Stomach (tissue), 9 donors: ENCODE measurements around the gene SNX19. TPM values are rescaled to one million over a fixed set of nuclear protein-coding genes. Genes with fewer than 3 reads are reported as not detected.

Experiments
- DNase-seq, 2 donors: peaks; one replicate each; pipeline versions ENCODE4 v3.0.0 to v3.0.0-alpha.2; 2013 to 2019
- H3K27ac ChIP-seq, 5 donors: fragments of 200-600 bp in 4 of 5; sonication (generic) in 4 of 5; one replicate each; pipeline ENCODE4 v1.5.1; 2013 to 2019; ENCODE audit warnings: mild to moderate bottlenecking in 1 of 5, moderate library complexity in 1 of 5
- H3K27me3 ChIP-seq, 3 donors: fragments of 200-600 bp; sonication (generic); one replicate each; pipeline ENCODE4 v1.5.1; 2017 to 2019; ENCODE audit warnings: mixed run types in 1 of 3
- H3K36me3 ChIP-seq, 4 donors: fragments of 200-600 bp; sonication (generic); 1 replicate in 3 of 4; 2 replicates in 1 of 4; pipeline ENCODE4 v1.5.1; 2016 to 2019
- H3K4me1 ChIP-seq, 4 donors: fragments of 200-600 bp; sonication (generic); one replicate each; pipeline ENCODE4 v1.5.1; 2016 to 2019
- H3K4me3 ChIP-seq, 4 donors: fragments of 200-600 bp; sonication (generic) in 3 of 4; one replicate each; pipeline ENCODE4 v1.5.1; 2016 to 2019; ENCODE audit warnings: mild to moderate bottlenecking in 1 of 4
- H3K9me3 ChIP-seq, 4 donors: fragments of 200-600 bp; sonication (generic); one replicate each; pipeline ENCODE4 v1.5.1; 2016 to 2019
- EP300 ChIP-seq: sonication (generic); formaldehyde crosslinking; IDR thresholded peaks from one replicate; pipeline ENCODE4 v1.6.1; 2017; ENCODE audit warnings: antibody characterized with exemption
- POLR2A ChIP-seq, 4 donors: fragments of 450-650 bp; IDR thresholded peaks; one replicate each; pipeline ENCODE4 v1.6.1; 2016; ENCODE audit warnings: antibody characterized with exemption in 4 of 4, control low read depth in 2 of 4, mild to moderate bottlenecking in 1 of 4, moderate library complexity in 1 of 4
- POLR2AphosphoS5 ChIP-seq, 3 donors: sonication (generic); formaldehyde crosslinking; IDR thresholded peaks; one replicate each; pipeline ENCODE4 v1.6.1; 2016; ENCODE audit warnings: antibody characterized with exemption in 3 of 3
- WGBS, 5 donors: extraction: QIAGEN DNeasy Blood & Tissue Kit in 3 of 5; methylation state at CpG; one replicate each; pipeline versions ENCODE4 v1.1.5 to v1.1.7; 2013 to 2018; 5-methylcytosine and 5-hydroxymethylcytosine counted together
- intact Hi-C: fragments of 100-400 bp; cut with DNase I; formaldehyde crosslinking; loops from one replicate; pipeline ENCODE4 v1.15.1; 2023; ENCODE audit warnings: low total_unique reads
- polyA plus RNA-seq, 3 donors: library from polyadenylated mRNA; stranded (reverse); fragments of 200-250 nt; gene quantifications; one replicate each; pipeline ENCODE4 v1.2.3, GENCODE V29; 2013
- total RNA-seq, 5 donors: library from RNA; depleted of rRNA; stranded (reverse); fragments of >200 nt; gene quantifications; one replicate each; pipeline versions ENCODE4 v1.1.0 to v1.2.3, GENCODE V29; 2014 to 2016
- TF ChIP-seq, protein P1 (sequence below), 7 experiments: fragments of 450-650 bp in 4 of 7; fragments of 200-600 bp in 3 of 7; sonication (generic) in 3 of 7; IDR thresholded peaks; one replicate each; pipeline ENCODE4 v1.5.1; 2016 to 2019; ENCODE audit warnings: antibody characterized with exemption in 7 of 7, control low read depth in 2 of 7, mild to moderate bottlenecking in 1 of 7
- donor health status: healthy with polysubstance abuse.
- donor health status: Bipolar disorder and iron deficiency.
- donor health status: healthy.

SNX19 gene
- total and polyA plus RNA-seq, 8 donors, result 8.7 to 173 (median 47.4) TPM

DNA sequence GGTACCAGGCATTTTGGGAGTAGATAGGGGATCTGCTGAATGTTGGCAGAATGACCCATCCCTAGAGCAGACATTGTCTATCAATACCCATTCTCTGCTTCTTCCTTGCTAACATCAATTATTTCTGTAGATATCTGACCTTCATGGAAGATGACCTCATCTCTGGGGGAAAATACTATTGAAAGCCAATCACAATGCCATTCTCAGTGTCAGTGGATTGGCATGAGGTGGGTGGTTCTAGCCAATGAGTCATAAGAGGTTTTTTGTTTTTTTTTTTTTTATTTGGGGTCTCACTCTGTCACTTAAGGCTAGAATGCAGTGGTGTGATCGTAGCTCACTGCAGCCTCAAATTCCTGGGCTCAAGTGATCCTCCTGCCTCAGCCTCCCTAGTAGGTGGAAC is 42.5 kb downstream of the SNX19 start:
- Histone ChIP-seq H3K27ac (peak overlapping the region in 2 of 5 donors; percentile 3 to 60), H3K36me3 (peaks cover 26 to 87% (median 79%) of the 10 kb centered on the region in 4 donors), H3K4me1 (peaks cover 5 to 24% (median 11%) of the 10 kb centered on the region in 4 donors), H3K27me3 (no peaks in the 10 kb centered on the region), H3K4me3 (no peak overlapping the region), H3K9me3 (no peaks in the 10 kb centered on the region)
- intact Hi-C loops, result no loop called here
- 92 to 100% (median 93%) methylated on average over 1 of the region's 1 CpG for WGBS, 5 donors
- DNase-seq, result no peak
- TF ChIP-seq EP300 (no peak), POLR2AphosphoS5 (IDR thresholded peaks at IDR 0.05) (no peak), POLR2A (IDR thresholded peaks at IDR 0.05) (no peak)
- TF ChIP-seq, protein P1, sequence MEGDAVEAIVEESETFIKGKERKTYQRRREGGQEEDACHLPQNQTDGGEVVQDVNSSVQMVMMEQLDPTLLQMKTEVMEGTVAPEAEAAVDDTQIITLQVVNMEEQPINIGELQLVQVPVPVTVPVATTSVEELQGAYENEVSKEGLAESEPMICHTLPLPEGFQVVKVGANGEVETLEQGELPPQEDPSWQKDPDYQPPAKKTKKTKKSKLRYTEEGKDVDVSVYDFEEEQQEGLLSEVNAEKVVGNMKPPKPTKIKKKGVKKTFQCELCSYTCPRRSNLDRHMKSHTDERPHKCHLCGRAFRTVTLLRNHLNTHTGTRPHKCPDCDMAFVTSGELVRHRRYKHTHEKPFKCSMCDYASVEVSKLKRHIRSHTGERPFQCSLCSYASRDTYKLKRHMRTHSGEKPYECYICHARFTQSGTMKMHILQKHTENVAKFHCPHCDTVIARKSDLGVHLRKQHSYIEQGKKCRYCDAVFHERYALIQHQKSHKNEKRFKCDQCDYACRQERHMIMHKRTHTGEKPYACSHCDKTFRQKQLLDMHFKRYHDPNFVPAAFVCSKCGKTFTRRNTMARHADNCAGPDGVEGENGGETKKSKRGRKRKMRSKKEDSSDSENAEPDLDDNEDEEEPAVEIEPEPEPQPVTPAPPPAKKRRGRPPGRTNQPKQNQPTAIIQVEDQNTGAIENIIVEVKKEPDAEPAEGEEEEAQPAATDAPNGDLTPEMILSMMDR (IDR thresholded peaks at IDR 0.05), result no peak

DNA sequence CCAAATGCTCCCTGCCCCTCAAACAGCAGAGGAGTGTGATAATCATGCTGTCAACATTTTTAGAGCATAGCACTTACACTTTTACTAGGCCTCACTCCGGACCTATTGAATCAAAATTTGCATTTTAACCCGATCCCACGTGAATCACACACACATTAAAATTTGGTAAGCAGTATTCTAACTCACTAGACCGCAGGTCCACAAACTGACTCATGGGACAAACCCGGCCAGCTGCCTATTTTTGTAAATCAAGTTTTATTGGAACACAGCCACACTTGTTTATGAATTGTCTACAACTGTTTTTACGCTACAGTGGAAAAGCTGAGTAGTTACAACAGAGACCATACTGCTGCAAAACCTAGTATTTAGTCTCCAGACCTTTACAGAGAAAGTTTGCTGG is 43.3 kb downstream of the SNX19 start:
- intact Hi-C loops, result no loop called here
- H3K36me3 ChIP-seq, result peaks cover 19 to 79% (median 71%) of the 10 kb centered on the region in 4 donors
- H3K27ac ChIP-seq, result peak overlapping the region in 4 of 5 donors; percentile 29 to 60 (median 34)
- TF ChIP-seq, protein P1 (IDR thresholded peaks at IDR 0.05), result no peak
- TF ChIP-seq POLR2A (IDR thresholded peaks at IDR 0.05), result no peak
- TF ChIP-seq POLR2AphosphoS5 (IDR thresholded peaks at IDR 0.05), result no peak
- TF ChIP-seq EP300, result no peak
- DNase-seq, result no peak
- no peaks in the 10 kb centered on the region for H3K9me3 ChIP-seq
- no peaks in the 10 kb centered on the region for H3K27me3 ChIP-seq
- H3K4me1 ChIP-seq, result peaks cover 5 to 24% (median 11%) of the 10 kb centered on the region in 4 donors
- WGBS, 5 donors, result 73 to 78% (median 76%) methylated on average over 6 of the region's 6 CpGs
- no peak overlapping the region for H3K4me3 ChIP-seq

DNA sequence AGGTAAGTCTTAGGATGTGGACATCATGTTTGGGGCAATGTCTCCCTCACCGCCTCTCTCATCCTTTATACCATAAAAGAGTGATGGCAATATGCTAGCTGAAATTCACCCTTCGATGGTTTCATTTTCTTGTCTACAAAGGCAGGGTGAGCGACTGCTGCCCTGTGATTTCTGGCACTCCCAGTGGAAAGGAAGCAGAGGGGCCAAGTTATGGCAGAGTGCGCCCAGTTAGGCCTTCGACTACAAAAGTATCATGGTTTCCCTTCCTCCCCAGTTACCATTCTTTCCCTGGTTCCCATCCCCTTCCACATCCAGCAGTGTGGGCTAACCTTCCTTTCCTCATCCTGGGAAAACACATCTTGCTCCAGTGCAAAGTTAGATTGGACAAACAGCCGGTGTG is 43.8 kb downstream of the SNX19 start:
- Histone ChIP-seq H3K9me3 (no peaks in the 10 kb centered on the region), H3K27me3 (no peaks in the 10 kb centered on the region), H3K4me1 (peaks cover 5 to 24% (median 11%) of the 10 kb centered on the region in 4 donors), H3K36me3 (peaks cover 14 to 74% (median 66%) of the 10 kb centered on the region in 4 donors), H3K4me3 (no peak overlapping the region), H3K27ac (peak overlapping the region in 4 of 5 donors; percentile 29 to 60 (median 34))
- intact Hi-C loops, result no loop called here
- WGBS, 5 donors, result 64 to 91% (median 83%) methylated on average over 6 of the region's 6 CpGs
- no peak for TF ChIP-seq POLR2AphosphoS5 (IDR thresholded peaks at IDR 0.05)
- TF ChIP-seq, protein P1 (IDR thresholded peaks at IDR 0.05), result no peak
- TF ChIP-seq POLR2A (IDR thresholded peaks at IDR 0.05), result no peak
- no peak for TF ChIP-seq EP300
- DNase-seq, result no peak

DNA sequence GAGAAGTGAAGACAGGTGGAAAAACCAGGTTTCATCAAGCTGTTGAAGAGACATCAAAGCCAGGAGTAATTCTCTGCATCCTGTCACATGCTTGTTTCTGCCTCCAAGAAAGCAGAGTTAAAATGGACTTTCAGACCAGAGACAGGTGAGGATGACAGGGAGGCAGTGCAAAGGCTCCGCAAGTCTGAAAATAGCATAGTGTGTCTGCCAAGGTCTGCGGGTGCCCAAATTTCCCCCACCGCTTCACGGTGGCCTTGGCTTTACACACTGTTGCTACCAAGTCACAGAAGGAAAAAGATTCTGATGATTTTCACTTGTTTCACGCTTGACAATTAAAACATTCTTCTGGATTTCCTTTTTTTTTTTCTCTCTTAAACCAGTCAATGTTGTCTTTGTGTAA is 44.2 kb downstream of the SNX19 start:
- no peak for DNase-seq
- intact Hi-C loops, result no loop called here
- Histone ChIP-seq H3K4me3 (no peak overlapping the region), H3K4me1 (peaks cover 5 to 24% (median 11%) of the 10 kb centered on the region in 4 donors), H3K27me3 (no peaks in the 10 kb centered on the region), H3K9me3 (no peaks in the 10 kb centered on the region), H3K36me3 (peaks cover 10 to 70% (median 62%) of the 10 kb centered on the region in 4 donors), H3K27ac (peak overlapping the region in 2 of 5 donors; percentile 33 to 36)
- TF ChIP-seq POLR2AphosphoS5 (IDR thresholded peaks at IDR 0.05) (no peak), POLR2A (IDR thresholded peaks at IDR 0.05) (no peak), EP300 (no peak)
- TF ChIP-seq, protein P1 (IDR thresholded peaks at IDR 0.05), result no peak
- 83 to 92% (median 90%) methylated on average over 5 of the region's 5 CpGs for WGBS, 5 donors
